ENCODE data around the gene RHBDD2. TPM values are rescaled to one million over a fixed set of nuclear protein-coding genes. Genes with fewer than 3 reads are reported as not detected.

The RHBDD2 gene
- total and polyA plus RNA-seq, 9 of the 15 experiments (the other 6 are each of a cell fraction or from before 2014, with no cell fraction given) = 3.3 to 36.7 (median 17.9) TPM

GRCh38 chr7:75906991-75907667, 28.3 kb downstream of the RHBDD2 start (continued):
- TF ChIP-seq PBX2 (CRISPR knock-in tag; IDR thresholded peaks at IDR 0.05; ENCODE audit: low read depth) = no peak
- TF ChIP-seq PBX2 (tag; conservative IDR thresholded peaks at IDR 0.05; ENCODE audit: low read depth) = peak; percentile 58
- peak; percentile 63 for TF ChIP-seq ATF3 (IDR thresholded peaks at IDR 0.05)
- no peak for TF ChIP-seq ATF3 (CRISPR knock-in tag; conservative IDR thresholded peaks at IDR 0.05)
- peak; percentile 65; the same call in 1 of the 2 replicates for TF ChIP-seq L3MBTL2 (IDR thresholded peaks at IDR 0.05)
- no peak for TF ChIP-seq SLC30A9 (CRISPR knock-in tag; IDR thresholded peaks at IDR 0.05)
- TF ChIP-seq CEBPG (CRISPR knock-in tag; IDR thresholded peaks at IDR 0.05) = no peak
- TF ChIP-seq CEBPG (tag; conservative IDR thresholded peaks at IDR 0.05 in 1 of 2, IDR thresholded peaks at IDR 0.05 in 1 of 2) = 0 out of 4 replicates have a peak, but pooled peaks of 1 of the 2 experiments have one; percentile 27
- no peak for TF ChIP-seq BRD4 (IDR thresholded peaks at IDR 0.05)
- peak; percentile 83 for TF ChIP-seq MEIS2 (IDR thresholded peaks at IDR 0.05; ENCODE audit: partially characterized antibody)
- no peak for TF ChIP-seq ZNF140 (CRISPR knock-in tag; IDR thresholded peaks at IDR 0.05)
- TF ChIP-seq PHB (CRISPR knock-in tag; IDR thresholded peaks at IDR 0.05) = no peak
- TF ChIP-seq CHD1 (IDR thresholded peaks at IDR 0.05; ENCODE audit: low read length) = no peak
- peak; percentile 81 for TF ChIP-seq ATF7 (IDR thresholded peaks at IDR 0.05)
- 0 out of 2 replicates have a peak, but pooled peaks have one; percentile 39 for TF ChIP-seq ADNP (tag; IDR thresholded peaks at IDR 0.05)
- peak in 1 of 2 experiments; percentile 58; a peak in 1 of 4 replicates for TF ChIP-seq MNT (conservative IDR thresholded peaks at IDR 0.05)
- no peak for TF ChIP-seq GABPB1 (CRISPR knock-in tag; IDR thresholded peaks at IDR 0.05)
- peak in 1 of 2 experiments; percentile 97; a peak in 2 of 4 replicates for TF ChIP-seq RCOR1 (IDR thresholded peaks at IDR 0.05; ENCODE audit: borderline replicate concordance in 1 of 2, low read depth in 2 of 2, low read length in 2 of 2)
- TF ChIP-seq RBM39 (optimal IDR thresholded peaks at IDR 0.05; ENCODE audit: low read depth, low read length) = no peak
- TF ChIP-seq EHMT2 (IDR thresholded peaks at IDR 0.05) = peak; percentile 83; the same call in 1 of the 2 replicates
- no peak for TF ChIP-seq RHOXF2B (CRISPR knock-in tag; conservative IDR thresholded peaks at IDR 0.05)
- TF ChIP-seq ETV1 (tag; conservative IDR thresholded peaks at IDR 0.05; ENCODE audit: low read depth) = peak; percentile 24; the same call in 1 of the 2 replicates
- TF ChIP-seq CREBBP (IDR thresholded peaks at IDR 0.05; ENCODE audit: low read depth, low read length) = no peak
- 0 out of 2 replicates have a peak, but pooled peaks have one; percentile 68 for TF ChIP-seq MECOM (CRISPR knock-in tag; IDR thresholded peaks at IDR 0.05)

Measured in K562 (cell line).